Stimulated activated CD8-positive, alpha-beta memory T cell treated with anti-CD3 and anti-CD28 coated beads, Interleukin-15, amount 100 ng/mL, for 48 hours (primary cell): ENCODE results near the gene EHMT1.
"Not testable (repeated sequence)": the region's sequence is repeated elsewhere in the genome, so short reads cannot be mapped to it uniquely, and the experiment has no call there.

ENCODE experiments used
- DNase-seq, 2 donors: peaks; one replicate each; pipeline ENCODE4 v3.0.0-alpha.2; 2020; ENCODE audit warnings: low read depth in 2 of 2

Gene EHMT1

DNA sequence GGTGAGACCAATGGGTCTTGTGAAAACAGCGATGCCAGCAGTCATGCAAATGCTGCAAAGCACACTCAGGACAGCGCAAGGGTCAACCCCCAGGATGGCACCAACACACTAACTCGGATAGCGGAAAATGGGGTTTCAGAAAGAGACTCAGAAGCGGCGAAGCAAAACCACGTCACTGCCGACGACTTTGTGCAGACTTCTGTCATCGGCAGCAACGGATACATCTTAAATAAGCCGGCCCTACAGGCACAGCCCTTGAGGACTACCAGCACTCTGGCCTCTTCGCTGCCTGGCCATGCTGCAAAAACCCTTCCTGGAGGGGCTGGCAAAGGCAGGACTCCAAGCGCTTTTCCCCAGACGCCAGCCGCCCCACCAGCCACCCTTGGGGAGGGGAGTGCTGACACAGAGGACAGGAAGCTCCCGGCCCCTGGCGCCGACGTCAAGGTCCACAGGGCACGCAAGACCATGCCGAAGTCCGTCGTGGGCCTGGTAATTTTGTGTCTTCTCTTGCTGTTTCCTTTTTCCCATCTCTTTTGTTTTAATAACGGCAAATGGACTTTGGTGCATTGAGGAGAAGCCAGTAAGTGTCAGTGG lies 98.0 kb downstream of the EHMT1 start:
- no peak for DNase-seq

DNA sequence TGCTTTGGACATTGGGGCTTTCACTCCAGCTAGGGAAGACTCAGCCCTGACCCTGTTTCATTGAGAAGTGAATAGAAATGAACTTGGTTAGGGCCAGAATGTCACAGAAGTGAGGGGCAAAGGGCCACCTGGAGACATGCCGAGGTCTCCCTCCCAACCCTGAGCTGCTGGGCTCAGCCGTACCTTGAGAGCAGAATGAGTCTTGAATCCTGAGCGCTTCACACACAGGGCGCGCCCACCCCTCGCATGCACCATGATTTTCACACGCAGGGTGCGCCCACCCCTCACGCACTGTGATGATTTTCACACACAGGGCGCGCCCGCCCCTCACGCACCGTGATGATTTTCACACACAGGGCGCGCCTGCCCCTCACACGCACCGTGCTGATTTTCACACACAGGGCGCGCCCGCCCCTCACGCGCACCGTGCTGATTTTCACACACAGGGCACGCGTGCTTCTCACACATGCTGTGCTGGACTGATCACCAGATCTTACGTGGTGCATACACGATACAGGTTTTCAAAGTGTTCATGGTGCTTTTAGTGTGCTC lies 99.0 kb downstream of the EHMT1 start:
- no peak for DNase-seq

DNA sequence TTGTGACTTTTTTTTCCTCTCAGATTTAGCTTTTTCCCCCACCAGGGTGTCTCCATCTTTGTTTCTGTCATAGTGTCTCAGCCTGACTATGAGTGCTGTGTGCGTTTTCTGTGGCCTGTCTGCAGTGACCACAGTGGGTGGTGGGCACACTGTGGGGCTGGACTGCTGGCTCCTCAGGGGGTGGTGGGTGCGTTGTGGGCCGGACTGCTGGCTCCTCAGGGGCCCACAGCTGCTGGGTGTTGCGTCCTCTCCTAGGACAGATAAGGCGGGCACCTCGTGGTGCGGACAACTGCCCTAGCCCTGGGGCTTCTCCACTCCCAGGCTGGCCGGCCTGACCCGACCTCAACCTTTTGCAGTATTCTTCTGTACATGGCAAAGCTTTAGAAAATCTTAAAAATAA lies 100.4 kb downstream of the EHMT1 start:
- DNase-seq: no peak

DNA sequence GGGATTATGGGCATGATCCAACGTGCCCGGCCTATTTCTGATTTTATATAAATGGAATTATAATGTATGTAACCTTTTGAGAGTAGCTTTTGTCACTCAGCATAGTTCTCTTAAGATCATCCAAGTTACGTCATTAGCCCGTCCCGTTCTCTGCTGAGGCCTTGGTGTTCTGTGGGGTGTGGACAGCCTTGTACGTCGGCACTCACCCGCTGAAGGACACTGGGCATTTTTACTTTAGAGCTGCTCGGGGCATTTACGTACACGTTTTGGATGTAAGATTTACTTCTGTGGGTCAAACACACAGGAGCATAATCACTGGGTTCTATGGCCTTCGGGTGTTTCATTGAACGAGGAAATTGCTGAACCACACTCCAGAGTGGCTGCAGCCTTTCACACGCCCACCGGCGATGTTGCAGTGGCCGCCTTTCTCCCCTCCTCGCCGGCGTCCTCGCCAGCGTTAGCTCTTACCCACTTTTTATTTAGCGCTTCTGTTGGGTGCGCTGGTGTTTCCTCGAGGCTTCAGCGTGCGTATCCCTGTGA lies 101.8 kb downstream of the EHMT1 start:
- DNase-seq: no peak

DNA sequence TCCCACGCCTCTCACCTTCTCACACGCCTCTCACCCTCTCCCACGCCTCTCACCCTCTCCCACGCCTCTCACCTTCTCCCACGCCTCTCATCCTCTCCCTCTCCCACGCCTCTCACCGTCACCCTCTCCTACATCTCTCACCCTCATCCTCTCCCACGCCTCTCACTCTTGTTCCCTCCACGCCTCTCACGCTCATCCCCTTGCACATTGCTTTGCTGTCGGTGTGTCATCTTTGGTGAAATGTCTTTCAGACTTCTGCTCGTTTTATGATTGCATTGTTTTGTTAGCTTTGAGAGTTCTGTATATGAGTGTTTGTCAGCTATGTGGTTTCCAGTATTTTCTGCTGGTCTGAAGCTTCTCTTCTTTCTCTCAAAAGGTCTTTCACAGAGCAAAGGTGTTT lies 102.7 kb downstream of the EHMT1 start:
- no peak for DNase-seq

DNA sequence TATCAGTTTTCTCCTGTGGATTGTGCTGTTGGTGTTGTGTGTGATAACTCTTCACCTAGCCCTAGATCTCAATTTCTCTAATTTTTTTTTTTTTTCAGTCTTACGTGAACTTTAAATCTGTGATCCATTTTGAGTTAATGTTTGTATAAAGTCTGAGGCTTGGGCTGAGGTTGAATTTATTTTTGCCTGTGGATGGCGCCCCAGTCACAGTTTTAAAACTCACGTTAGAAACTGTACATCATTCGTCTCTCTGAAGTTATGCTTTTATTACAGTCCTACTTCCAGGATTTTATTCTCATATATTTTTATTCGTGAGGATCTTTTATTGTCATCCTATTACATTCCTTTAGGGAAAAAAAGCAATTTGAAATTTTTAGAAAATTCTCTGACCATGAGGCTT lies 103.1 kb downstream of the EHMT1 start:
- no peak for DNase-seq

DNA sequence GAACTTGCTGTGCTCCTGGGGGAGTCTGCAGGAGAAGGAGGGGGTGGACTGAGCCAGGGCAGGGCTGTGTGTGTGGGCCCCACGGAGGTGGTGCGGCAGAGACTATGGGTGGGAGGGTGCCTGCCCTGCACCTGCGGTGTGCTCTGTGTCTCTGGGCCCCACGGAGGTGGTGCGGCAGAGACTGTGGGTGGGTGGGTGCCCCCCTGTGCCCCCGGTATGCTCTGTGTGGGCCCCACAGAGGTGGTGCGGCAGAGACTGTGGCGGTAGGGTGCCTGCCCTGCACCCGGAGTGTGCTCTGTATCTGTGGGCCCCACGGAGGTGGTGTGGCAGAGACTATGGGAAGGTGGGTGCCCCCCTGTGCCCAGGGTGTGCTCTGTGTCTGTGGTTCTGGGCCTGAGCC lies 103.7 kb downstream of the EHMT1 start:
- no peak for DNase-seq

DNA sequence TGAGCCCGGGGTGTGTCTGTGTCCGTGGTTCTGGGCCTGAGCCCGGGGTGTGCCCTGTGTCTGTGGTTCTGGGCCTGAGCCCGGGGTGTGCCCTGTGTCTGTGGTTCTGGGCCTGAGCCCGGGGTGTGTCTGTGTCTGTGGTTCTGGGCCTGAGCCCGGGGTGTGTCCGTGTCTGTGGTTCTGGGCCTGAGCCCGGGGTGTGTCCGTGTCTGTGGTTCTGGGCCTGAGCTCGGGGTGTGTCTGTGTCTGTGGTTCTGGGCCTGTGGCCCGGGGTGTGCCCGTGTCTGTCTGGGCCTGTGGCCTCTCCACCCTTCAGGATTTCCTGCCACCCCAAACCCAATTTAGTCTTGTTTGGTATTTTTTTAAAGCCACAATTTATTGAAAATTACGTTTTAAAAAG lies 104.6 kb downstream of the EHMT1 start:
- not testable (repeated sequence) for DNase-seq

DNA sequence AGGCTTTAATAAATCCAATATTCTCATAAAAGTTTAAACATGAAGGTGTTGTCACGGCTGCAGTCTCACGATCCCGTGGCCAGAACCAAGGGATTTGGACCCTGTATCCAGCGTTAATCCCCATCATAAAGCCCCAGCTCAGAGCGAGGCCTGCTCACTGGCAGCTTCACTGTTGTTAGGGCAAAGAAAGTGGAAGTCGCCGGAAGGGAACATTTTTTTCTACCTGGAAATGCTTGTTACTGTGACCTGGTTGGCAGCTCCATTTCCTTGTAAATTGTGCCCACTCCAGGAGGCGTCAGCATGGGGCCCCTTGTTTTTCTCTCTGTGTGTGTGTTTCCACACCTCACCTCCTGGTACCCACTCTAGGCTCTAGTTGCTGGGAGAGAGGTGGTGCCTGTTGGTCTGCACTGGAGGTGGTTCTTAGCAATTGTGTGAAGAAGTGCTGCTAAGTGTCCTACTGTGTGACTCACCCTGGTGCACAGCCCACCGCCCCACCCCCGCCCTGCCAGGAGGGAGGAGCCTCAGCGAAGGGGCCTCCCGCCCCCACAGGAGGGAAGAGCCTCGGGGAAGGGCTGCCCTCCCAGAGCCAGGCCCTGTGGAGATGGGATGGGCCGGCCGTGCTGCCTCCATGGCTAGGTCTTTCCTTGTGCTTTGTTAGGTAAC lies 105.1 kb downstream of the EHMT1 start:
- no peak for DNase-seq

DNA sequence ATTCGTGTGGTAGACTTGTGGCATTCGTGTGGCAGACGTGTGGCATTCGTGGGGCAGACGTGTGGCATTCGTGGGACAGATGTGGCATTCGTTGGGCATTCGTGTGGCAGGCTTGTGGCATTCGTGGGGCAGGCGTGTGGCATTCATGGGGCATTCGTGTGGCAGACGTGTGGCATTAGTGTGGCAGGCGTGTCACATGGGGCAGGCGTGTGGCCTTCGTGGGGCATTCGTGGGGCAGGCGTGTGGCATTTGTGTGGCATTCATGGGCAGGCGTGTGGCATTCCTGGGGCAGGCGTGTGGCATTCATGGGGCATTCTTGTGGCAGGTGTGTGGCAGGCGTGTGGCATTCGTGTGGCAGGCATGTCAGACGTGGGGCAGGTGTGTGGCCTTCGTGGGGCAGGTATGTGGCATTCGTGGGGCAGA lies 106.0 kb downstream of the EHMT1 start:
- no peak for DNase-seq

DNA sequence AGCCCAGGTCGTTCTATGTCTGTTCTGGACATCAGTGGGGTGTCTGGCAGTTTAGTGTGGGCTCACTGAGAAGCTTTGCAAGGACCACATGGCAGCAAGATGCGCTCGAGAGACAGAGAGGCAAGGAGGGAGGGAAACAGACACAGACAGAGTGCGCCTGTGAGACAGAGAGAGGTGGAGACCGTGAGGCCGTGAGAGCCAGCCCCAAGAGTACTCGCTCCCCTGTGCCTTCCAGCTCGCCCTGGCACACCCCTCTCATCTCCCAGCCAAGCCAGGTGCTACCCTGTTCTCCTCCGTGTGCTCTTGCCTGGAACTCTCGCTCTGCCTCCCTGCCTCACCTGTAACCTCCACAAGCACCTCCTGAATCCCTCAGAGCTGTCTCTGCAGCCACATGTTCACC lies 106.8 kb downstream of the EHMT1 start:
- no peak for DNase-seq

DNA sequence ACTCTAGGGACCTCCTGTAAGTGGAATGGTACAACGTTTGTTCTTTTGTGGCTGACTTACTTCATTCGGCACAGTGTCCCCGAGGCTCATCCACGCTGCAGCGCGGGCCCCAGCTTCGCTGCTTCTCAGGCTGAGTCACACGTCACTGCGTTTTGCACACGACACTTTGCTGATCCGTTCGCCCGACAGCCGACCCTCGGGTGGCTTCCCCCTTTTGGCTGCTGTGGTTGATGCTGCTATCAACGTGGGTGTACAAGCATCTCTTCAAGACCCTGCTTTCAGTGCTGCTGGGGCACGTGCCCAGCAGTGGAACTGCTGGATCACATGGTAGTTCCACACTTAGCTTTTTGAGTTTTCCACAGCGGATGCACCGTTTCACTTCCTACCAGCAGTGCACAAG lies 107.5 kb downstream of the EHMT1 start:
- DNase-seq: not testable (repeated sequence)

DNA sequence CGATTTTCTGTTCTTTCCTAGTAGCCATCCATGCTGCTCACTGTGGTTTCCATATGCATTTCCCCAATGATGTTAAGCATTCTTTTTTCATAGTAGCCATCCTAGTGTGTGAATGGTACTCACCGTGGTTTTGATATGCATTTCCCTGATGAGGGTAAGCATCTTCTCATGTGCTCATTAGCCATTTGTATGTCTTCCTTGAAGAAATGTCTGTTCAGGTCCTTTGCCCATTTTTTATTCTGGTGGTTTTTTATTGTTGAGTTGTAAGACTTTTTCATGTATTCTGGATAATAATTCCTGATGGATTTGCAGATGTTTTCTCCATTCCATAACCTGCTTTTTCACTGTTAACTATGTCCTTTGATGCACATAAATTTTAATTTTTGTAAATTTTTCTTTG lies 108.0 kb downstream of the EHMT1 start:
- no peak for DNase-seq

DNA sequence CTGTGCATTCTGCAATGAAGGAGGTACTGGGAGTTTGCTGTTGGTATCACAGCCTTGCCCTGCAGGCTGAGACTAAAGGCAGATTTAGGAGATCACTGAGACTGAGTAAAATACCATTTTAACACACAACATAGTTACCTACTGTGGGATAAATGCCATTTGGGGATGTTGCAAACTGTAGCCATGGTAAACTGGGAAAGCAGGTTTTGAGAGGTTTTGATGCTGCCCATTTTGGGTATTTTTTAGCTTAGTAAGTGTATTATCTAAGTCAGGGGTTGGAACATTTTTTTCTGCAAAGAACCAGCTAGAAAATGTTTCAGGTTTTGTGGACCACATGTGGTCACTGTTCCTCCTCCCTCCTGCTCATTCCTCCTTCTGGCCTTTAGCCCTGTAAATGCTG lies 108.9 kb downstream of the EHMT1 start:
- DNase-seq: no peak

DNA sequence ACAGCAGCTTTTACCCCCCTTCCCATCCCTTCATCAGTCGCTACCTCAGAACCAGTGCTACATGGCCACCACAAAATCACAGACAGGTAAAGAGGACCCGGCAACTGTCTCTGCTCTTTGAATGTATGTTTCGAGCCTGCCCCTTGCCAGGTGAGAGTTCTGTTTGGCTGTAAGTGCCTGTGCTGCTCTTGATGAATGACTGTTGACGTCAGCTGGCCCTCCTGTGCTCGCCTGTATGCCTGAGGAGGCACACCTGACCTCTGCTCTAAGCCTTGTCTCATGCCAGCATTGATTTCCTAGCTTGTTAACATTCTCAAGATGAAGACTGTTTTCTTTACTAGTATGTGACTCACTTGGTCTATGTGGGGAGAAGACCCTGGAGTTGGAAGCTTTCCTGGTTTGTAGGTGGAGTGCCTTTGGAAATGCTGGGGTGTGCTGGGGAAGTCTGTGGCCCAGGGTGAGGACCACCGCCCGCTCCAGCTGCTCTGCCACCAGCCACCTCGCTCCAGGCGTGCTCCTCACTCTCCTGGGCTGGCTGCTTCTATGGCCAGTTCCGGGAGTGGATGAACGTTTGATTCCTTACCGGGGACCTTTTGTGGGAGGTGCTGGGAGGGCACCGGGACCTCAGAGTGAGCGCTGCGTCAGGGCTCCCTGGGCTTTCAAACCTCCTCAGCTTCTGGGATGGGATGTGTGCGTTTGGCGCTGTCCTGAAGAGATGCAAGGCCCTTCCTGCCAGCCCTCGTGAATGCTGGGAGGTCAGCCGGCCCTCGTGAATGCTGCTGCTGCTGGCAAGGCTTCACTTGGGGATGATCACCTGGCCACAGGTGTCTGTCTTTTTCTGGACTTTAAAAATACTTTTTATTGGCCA lies 109.9 kb downstream of the EHMT1 start:
- no peak for DNase-seq

DNA sequence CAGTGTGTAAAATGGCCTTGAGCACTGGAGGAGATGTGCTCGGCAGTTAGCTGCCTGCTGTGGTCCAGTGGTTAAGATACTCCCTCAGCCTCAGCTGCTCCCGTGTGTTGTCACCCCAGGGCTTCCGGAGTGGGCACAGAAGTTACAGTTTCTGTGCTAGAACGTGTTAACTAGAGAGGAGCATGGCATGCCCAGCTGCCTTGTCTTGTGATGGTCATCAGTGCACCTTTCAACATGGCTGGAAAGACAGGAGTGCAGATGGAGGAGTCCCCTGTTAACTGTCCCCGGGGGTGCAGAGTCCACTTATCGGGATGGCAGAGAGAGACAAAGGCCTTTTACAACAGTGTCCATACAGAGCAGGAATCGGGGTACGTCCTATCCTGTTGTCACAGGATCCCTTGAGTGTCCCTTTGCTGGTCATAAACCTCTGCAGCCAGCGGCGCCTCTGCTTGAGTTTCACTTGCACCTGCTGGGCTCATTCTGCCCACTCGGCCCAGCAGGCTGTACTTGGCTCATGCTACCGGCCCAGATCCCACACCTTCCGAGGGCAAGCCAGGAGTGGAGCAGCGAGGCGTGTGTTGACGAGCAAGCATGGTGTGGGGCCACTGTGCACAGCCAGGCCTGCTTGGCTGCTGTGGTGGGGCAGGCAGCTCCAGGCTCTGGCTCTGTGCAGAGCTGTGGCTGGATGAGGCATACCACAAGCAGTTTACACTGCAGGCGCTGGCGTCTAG lies 112.6 kb downstream of the EHMT1 start:
- no peak for DNase-seq

DNA sequence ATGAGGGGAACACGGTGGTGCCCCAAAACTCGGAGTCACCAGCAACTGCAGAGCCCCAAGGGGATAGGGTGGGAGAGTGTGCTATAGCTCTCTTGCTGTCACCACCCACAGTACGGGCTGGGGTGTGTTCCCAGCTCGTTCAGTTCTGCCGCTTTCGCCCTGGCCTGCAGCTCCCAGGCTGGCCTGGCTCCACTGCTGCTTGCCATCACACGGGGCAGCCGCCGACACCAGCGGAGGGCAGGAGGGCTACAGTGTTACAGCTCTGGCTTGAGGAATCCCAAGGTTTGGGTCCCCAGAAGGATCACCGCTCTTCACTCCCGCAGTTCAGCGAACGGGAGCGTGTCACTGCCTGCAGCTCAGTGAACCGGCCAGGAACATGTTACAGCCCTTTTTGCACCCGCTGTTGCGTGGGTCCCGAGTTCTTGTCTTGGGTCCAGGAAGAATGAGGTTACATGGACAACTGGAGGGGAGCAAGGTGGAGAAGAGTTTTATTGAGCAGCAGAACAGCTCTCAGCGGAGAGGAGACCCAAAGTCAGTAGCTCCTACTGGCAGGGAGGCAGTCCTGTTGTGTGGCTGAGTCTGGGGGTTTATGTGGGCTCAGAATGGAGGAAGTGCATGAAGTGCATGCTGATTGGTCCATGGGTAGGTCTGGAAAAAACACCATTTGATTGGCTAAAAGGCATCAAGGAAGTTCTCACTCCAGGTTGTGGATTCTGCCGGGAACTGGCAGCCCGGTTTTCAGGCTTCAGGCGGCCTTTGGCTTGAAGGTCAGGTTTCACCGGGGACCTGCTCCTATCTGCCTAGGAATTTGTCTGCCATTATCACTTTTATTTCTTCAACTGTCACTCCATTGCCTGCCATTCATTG lies 113.4 kb downstream of the EHMT1 start:
- DNase-seq: no peak

DNA sequence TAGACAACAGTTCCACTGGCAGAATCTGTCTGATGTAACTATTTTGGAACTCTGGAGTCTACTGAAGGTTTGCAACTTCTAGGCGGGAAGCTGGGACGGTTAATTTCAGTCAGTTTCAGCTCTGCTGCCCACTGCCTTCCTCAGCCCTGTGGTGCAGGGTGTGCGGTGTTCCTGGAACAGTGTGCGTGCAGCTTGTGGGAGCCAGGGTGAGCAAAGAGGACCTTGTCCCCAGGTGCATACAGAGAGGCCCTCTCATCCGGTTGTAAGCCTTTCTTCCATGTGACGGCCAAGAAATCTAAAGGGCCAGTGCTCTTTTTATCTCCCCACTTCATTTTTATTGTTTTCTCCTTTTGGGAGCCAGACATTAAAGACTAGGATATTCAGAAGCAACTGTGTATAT lies 114.6 kb downstream of the EHMT1 start:
- no peak for DNase-seq

DNA sequence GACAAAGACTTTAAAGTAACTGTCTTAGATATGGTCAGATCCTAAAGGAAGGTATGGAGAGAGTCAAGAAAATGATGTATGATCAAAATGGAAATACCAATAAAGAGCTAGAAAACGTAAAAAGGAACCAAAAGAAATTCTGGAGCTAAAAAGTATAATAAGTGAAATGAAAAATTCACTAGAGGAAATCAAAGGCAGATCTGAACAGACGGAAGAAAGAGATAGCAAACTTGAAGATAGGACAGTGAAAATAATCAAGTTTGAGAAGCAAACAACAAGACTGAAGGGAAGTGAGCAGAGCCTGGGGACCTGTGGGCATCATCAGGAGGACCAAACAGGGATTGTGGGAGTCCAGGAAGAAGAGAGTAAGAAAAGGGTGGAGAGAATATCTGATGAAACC lies 115.4 kb downstream of the EHMT1 start:
- DNase-seq: no peak

DNA sequence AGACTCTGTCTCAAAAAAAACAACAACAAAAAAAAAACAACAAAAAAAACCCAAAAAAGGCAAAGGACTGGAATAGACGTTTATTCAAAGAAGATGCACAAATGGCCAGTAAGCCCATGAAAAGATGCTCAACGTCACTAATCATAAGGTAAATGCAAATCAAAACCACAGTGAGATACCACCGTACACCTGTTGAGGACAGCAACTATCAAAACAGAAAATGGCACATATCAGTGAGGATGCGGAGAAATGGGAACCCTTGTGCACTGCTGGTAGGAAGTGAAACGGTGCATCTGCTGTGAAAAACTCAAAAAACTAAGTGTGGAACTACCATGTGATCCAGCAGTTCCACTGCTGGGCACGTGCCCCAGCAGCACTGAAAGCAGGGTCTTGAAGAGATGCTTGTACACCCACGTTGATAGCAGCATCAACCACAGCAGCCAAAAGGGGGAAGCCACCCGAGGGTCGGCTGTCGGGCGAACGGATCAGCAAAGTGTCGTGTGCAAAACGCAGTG lies 119.4 kb downstream of the EHMT1 start:
- DNase-seq: not testable (repeated sequence)

DNA sequence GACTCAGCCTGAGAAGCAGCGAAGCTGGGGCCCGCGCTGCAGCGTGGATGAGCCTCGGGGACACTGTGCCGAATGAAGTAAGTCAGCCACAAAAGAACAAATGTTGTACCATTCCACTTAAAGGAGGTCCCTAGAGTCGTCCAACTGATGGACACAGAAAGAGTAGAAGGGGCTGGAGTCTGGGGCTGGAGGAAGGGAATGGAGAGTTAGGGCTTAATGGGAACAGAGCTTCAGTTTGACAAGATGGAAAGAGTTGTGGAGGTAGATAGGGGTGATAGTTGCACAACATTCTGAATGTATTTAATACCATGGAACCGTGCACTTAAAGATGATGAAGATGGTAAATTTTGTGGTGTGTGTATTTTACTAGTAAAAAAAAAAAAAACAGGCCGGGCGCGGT lies 119.9 kb downstream of the EHMT1 start:
- no peak for DNase-seq
